Stimulated activated CD4-positive, alpha-beta T cell treated with anti-CD3 and anti-CD28 coated beads, Interleukin-12 subunit alpha, Interleukin-12 subunit beta, amount 100 ng/mL, for 48 hours (primary cell): Measurements from ENCODE around the gene TRAPPC10.

Experiments used
- DNase-seq, 3 donors: peaks; one replicate each; pipeline ENCODE4 v3.0.0-alpha.2; 2020; ENCODE audit warnings: low read depth in 2 of 3, low spot score in 1 of 3

The TRAPPC10 gene

DNA sequence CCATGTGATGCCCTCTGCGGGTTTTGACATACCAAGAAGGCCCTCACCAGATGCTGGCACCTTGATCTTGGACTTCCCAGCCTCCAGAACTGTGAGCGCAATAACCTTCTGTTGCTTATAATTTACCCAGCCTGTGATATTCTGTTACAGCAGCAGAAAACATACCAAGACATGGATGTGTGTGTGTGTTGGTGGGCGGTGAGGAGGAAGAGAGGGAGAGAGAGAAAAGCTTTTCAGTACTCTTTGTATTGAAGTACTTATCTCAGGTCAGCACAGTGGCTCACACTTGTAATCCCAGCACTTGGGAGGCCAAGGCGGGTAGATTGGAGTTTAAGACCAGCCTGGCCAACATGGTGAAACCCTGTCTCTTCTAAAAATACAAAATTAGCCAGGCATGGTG is 23.1 kb downstream of the TRAPPC10 start:
- DNase-seq, result no peak

DNA sequence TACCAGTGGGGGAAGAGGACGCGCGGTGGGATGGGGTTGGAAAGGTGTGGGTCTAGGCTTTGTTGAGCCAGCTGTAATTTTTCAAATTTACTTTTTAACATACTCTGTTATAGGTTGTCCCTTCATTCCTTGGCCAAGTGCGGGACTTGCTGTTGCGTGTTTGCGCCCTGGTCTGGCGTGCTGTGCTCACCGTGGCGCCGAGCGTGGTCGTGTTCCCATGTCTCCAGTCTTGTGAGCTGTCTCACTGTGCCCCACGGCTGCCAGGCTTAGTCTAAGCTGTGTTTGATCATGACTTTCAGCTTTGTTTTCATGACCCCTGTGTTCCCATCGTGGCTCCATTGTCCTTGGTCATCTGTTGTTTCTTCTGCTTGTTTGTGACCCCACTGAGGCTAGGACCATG is 26.0 kb downstream of the TRAPPC10 start:
- DNase-seq, result no peak

DNA sequence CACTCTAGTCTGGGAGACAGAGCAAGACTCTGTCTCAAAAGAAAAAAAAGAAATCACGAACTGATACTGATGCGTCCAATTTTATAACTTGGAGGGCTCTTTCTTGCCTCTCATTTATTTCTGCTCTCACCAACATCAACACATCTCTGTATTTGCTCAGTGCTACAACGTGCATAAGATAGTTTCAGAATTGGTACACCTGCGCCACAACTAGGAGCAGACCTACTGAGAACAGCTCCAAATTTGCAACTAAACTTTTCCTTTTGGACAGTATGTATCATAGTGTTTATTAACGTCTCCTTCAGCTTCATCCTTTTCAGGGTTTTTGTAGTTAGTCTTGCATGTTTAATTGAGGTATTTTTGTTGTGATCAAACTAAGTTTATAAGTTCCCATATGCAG is 27.7 kb downstream of the TRAPPC10 start:
- DNase-seq, result no peak

DNA sequence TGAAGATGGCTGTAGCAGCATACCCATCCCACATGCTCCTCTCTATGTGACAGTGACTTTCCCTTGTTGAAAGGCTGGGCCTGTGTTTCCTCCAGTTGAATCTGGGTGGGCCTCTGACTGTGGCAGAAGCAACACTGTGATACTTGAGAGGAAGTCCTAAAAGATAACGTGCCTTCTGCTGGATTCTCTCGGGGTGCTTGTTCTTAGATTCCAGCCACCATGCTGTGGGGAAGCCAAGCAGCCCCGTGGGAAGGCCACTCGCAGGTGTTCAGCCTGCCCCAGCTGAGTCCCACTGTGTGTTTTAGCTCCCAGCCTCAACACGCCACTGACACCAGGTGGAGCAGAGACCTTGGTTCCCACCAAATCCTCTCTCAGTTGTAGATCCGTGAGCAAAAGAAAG is 31.5 kb downstream of the TRAPPC10 start:
- DNase-seq, result no peak

DNA sequence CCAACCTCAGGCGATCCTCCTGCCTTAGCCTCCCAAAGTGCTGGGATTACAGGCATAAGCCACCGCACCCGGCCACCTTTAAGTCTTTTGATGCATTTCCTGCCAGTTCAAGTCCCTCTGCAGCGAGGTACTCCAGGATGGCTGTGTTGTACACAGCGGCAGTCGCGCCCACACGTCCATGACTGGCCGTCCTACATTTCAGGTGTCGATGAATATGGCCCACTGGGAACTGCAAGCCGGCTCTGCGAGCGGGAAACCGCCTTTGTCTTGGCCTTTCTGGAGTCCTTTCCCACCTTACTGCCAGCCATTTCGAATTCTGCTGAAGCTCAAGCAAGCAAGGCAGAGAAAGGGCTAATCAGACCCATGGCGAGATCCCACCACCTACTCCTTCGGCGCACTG is 34.6 kb downstream of the TRAPPC10 start:
- no peak for DNase-seq

DNA sequence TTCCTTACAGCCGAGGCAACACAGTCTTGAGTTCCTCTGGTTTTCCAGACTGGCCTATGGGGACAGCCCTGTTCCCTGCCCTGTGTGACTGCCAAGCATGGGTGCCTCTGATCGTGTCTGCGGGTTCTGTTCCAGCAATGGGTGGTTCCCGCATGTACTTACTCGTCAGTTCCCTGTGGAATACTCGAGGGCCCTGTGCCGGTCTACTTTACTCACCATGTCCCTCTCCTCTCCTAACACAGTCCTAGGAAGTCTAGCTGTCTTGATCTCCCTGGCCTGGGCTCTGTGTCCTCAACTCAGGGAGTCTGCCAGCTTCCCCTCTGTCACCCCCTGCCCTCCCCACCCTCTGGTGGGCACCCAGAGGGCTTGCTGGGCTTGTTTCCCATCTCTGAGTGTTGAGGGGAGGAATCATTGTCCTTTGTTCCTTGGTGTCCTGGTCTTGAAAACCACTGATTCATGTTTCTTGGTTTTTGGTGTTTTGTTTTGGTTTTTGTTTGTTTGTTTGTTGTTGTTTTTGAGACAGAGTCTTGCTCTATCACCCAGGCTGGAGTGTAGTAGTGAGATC is 36.0 kb downstream of the TRAPPC10 start:
- no peak for DNase-seq

DNA sequence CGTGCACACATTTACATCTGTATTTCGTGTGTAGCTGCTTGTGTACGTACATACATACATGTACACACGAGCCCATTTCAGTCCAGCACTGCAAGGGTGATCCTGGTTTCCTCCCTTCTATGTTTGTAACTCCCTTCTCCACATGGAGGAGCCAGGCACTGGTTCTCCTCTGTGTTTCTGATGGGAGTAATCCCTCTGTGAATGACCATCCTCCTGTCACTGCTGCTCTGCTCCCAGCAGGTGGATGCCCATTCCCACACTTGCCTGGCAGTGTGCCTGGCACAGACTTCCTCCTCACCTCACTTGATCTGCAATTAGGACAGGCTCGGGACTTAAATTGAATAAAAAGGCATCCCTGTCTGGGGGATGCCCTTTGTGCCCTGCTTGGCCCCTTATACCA is 37.1 kb downstream of the TRAPPC10 start:
- no peak for DNase-seq

DNA sequence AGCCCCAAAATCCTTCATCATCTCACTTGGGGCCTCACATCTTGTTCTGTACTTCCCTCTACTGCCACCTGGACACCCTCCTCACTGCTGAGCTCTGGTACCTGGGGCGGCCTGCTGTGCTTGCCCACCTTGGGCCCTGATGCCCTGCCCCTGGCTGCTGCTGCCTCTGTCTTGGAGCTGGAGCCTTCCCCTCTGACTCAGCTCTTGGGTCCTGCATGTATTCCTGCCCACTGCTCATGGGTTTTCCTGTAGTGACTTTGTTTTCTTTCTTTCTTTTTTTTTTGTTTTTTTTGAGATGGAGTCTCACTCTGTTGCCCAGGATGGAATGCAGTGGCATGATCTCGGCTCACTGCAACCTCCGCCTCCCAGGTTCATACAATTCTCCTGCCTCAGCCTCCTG is 37.5 kb downstream of the TRAPPC10 start:
- no peak for DNase-seq

DNA sequence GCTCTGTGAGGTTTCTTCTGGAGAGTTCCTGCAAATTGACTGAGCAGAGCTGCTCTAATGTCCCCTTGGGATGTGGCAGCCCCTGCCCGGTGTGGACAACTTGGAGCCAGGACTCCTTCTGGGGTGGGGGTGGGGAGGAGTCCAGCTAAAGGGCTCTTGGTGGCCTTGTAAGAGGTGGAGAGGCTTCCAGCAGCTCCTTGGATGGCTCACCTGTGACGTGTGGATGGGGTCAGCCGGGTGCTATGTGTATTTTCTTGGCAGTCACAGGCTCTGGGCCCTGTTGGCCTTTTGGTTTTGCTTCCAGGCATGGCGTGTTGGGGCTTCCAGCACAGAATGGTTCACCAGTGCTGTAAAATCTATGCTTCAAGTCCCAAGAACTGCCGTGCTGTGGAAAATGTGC is 38.2 kb downstream of the TRAPPC10 start:
- no peak for DNase-seq

DNA sequence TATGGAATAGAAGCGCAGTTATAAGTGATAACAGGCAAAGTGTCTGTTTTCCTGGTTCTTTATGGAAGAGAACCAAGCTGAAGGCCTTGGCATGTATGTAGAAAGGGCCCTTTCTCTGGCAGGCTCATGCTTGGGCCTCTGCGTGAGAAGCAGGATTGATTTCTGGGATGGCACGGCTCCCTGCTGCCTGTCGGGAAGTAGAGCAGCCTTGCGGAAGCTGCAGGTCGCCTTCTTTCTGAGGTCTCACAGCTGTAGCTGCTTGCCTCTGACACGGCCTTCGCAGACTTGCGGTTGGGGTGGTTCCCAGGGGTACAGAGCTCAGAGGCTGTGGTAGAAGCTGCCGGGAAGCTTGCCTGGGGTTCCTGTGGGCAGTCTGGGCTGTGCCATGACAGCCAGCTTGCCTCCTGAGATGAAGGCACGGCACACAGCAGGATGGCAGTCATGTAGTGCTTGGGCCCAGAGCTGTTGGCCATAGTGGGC is 39.4 kb downstream of the TRAPPC10 start:
- no peak for DNase-seq

DNA sequence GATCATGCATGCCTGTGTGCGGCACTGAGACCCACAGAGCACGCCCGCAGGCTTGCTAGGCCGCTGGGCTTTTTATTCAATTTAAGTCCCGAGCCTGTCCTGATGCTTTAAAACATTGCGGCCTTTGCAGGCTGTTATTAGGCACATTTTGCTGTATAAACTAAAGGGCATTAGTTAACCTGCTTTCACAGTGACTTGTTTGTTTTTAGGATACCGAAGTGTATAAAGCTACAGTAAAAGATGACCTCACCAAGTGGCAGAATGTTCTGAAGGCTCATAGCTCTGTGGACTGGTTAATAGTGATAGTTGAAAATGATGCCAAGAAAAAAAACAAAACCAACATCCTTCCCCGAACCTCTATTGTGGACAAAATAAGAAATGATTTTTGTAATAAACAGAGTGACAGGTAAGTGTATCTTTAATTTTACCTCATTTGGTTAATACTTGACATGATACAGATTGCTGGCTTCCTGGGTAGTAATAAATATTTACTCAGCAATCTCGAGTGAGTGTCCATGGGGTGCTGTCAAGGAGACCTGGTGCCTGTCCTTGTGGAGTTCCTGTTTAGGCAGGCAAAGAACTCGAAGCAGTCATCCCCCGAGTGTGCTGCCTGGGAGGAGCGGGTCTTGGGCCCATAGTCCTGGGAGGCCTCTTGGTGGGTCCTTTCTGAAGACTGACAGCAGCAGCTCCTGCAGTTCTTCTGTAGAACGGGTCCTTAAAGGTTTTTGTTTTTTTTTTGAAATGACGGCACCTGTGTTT is 40.1 kb downstream of the TRAPPC10 start:
- no peak for DNase-seq

DNA sequence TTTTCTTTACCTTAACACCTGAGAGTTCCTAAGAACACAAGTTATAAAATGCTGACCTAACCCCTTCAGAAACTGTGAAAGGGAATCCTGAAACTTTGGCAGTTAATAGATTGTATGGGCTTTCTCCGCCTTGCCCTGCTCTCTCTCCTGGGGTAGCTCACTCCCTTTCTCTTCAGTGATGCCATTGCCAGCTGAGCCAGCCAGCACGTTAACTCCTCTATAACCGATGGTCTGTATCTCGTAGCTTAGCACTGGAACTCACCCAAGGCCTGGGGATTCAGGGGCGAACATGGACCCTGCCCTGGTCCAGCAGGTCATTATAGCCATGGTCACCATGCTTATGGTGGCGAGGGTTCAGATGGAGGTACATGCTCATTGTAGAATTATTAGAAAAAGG is 40.7 kb downstream of the TRAPPC10 start:
- no peak for DNase-seq

DNA sequence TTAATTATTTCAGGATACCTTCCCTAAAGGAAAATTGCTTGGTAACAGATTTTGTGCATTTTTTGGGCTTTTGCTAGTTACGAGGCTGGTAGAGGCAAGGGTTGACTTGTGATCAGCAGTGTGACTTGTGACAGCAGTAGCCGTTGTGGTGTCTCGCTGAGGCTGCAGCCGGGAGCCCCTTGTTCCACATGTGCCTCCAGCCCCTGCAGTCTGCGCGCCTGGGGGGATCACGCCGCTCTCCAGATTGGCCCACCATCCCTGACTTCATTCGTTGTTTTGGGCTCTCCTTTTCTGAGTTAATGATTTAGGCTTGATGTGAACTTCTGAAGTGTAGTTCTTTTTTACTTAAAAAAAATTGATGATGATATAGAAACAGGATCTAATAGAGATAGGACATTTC is 41.5 kb downstream of the TRAPPC10 start:
- DNase-seq, result no peak

DNA sequence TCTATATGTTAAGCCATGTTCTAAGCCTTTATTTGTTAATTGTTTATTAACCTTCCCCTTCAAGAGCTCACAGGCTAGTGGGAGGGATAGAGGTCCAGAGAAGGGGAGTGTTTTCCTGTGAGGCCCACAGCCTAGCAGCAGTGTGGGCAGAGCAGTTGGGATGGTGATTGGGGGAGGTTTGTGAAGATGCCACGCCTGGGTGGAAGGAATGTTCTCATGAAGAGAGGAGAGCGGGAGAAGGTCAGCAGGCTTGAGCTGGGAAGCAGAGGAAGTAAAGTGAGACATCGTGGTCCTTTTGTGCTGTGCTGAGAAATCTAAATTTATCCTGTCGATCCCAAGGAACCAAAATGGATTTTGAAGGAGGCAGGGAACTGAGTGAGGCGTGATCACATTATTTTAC is 42.6 kb downstream of the TRAPPC10 start:
- no peak for DNase-seq

DNA sequence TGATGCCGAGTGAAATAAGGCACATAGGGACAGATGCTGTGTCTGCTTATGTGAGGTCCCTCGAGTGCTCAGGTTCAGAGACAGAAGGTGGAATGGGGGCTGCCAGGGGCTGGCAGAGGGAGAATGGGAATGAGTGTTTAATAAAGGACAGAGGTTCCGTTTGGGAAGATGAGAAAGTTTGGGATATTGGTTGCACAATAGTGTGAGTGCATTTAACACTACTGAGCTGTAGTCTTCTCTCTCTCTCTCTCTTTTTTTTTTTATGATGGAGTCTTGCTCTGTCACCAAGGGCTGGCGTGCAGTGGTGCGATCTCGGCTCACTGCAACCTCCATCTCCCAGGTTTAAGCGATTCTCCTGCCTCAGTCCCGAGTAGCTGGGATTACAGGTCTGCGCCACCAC is 44.9 kb downstream of the TRAPPC10 start:
- DNase-seq, result no peak

DNA sequence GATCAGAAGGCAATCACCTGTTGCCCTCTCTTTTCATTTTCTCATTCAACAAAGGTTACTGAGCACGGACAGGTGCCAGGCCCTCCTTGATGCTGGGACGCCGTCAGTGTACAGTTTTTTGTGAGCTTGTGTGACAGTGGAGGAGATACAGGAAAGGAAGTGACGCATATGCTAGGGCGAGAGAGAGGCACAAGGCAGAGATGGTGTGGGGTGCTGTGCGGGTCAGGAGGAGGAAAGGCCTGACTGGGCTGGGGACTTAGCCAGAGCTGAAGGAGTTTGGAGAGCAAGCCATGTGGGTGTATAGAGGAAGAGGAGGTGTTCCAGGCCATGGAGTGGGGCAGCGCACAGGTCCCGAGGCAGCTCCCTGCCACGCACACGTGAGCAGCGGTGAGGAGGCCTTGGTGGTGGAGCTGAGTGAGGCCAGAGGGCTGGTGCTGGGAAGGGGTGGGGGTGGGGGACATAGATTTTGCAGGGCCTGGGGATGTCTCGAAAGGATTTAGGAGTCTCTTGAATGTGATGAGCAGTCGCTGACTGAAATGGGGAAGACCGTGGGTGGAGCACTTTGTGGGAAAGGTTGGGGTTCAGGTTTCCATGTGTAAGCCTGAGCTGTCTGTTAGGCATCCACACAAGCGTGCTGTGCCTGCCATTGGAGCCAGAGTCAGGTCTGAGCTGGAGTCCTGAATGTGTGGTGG is 46.0 kb downstream of the TRAPPC10 start:
- peak; percentile 36 to 55 (median 52) for DNase-seq

DNA sequence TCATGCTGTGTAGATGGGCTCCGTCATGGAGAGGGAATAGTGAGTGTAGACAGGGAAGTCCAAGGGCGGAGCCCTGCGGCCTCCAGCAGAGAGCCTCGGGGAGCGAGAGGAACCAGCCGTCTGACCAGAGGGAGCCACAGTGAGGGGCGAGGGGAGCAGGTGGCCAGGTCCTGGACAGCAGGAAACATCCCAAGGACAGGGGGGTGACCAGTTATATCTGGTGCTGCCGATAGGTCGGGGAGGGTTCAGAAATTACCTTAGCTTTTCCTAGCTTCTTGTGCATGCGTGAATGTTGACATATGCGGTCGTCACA is 46.5 kb downstream of the TRAPPC10 start:
- DNase-seq, result no peak

DNA sequence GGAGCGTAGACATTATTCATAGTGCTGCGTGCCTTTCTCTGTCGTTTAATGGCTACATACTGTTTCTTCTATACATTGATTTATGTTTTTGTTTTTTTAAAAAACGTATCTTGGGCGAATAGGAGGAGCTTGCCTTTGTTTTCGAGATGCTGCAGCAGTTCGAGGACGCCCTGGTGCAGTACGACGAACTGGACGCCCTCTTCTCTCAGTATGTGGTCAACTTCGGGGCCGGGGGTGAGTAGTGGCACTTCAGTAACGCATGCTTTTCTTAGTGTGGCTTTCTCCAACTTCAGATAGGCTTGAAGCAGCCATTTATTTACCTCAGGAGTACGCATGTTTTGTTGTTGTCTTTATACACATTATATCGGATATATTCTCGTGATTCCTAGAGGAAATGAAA is 46.9 kb downstream of the TRAPPC10 start:
- DNase-seq, result no peak

DNA sequence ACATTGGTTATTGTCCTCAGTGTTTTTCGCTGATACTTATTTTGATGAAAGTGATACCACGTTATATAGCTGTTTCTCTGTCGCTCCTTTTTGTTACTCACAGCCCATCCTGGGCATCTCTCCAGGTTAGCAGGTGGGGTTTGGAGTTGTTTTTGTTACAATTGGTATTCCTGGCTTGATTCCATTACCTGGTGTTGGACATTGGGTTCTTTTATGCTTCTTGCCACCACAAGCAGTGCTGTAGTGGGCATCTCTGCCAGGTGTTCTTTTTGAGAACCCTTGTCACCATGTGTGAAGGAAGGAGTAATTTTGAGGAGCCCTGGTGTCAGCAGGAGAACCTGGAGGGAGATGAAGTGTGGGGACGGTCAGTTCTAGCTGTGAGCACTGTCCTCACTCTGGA is 47.6 kb downstream of the TRAPPC10 start:
- DNase-seq, result no peak

DNA sequence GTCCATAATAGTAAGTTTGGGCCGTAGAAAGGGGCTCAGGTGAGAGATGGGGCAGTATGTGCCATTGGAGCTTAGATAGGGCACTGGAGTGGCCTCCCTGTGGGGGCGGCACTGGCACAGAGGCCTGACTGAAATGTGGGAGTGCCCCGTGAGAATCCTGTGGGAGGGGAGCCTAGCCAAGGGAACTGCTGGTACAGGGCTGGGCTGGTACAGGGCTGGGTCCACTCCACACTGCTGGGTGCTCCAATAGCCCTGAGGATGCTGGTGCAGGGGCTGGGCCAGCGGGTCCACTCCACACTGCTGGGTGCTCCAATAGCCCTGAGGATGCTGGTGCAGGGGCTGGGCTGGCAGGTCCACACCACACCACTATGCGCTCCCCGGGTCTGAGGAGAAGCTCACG is 50.3 kb downstream of the TRAPPC10 start:
- DNase-seq, result no peak

DNA sequence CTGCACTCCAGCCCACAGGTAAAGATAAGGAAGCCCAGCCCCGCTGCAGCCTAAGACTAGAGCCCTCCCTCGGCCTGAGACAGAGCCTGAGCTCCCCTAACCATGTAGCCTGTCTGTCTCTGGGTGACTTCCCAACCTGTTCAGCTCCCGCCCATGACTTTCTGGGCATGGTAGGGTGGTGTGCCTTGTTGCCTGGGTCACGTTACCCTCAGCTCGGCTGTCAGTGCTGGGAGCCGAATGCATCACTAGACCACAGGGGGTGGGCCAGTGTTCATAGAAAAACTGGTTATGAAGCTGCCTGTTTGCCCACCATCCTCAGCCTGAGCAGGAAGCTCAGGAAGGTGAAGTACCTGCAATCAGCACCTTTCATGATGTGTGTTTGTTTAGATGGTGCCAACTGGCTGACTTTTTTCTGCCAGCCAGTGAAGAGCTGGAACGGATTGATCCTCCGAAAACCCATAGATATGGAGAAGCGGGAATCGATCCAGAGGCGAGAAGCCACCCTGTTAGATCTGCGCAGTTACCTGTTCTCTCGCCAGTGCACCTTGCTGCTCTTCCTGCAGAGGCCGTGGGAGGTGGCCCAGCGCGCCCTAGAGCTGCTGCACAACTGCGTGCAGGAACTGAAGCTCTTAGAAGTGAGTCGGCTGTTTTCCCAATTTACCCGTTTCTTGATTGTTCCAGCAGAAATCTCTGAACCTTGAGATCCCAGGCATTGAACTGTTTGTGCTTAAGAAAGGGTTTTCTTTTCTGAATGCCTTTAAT is 51.2 kb downstream of the TRAPPC10 start:
- DNase-seq, result no peak

DNA sequence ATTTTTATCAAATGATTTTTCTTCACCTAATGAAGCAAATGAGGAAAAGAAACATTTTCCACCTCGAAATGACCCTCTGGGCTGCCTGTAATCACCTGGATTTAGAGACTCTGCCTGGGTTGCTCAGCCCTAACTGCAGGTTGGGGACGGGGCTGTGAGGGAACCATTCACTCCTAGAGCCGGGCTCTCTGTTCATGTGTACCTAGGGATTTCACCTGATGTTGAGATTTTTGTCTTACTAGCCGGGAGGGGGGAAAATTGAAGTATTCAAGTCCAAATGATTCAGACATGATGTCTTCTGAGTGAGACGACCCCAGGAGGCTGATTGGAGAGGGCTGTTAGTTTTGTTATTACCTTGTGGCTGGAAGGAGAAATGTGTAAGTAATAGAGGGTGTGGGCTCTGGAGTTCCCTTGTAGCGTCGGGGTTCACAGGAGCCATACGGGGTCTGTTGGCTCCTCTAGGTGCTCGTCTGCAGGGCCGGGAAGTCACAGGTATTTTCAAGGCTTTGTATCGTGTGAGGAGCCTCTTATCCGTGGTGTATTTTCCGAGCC is 52.8 kb downstream of the TRAPPC10 start:
- no peak for DNase-seq
